Cardiac fibroblast (primary cell): ENCODE data around the gene IPMK.

Experiments used
- DNase-seq, 2 donors: peaks; one replicate each; pipeline versions ENCODE4 v3.0.0 to v3.0.0-alpha.2; 2010; ENCODE audit warnings: low read depth in 2 of 2
- H3K4me3 ChIP-seq, 2 donors: replicated peaks in 1 of 2; 1 replicate in 1 of 2; 2 replicates in 1 of 2; pipeline ENCODE4 v1.5.1; 2011; ENCODE audit warnings: low read depth in 2 of 2, low read length in 2 of 2, mild to moderate bottlenecking in 2 of 2, moderate library complexity in 1 of 2
- TF ChIP-seq, protein P1 (sequence below): IDR thresholded peaks from one replicate; pipeline ENCODE4 v1.5.1; 2011; ENCODE audit warnings: low read depth, mild to moderate bottlenecking, low read length, inconsistent platforms

IPMK gene

DNA sequence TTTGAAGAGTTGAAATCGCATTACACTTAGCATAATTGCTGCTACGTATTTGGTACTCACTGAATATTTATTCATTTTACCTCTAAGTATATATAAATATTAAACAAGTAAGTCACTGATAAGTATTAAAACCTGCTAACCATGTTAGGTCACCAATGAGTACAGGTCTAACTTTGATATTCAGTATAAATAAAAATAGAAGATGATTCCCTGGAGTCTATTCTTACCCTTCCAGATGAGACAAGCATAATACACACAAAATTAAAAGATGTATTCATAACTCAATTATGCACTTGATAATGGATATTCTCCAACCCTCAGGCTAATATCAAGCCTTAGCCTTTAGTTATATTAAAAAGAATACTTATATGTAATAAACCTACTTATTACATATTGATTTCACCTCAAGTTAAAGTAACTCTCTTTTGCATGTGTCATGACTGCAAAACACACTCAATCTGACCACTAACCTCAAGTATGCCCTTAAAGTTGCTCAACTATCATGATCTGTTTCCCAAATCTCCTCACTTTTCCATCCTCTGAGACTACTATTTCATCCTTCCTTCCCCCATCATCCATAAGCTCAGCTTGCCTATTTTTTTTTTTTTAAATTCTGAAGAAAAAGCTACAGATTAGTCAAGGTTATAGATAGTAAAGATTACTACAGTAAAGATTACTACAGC, 46.8 kb downstream of the IPMK start:
- no peak overlapping the region for H3K4me3 ChIP-seq
- TF ChIP-seq, protein P1, sequence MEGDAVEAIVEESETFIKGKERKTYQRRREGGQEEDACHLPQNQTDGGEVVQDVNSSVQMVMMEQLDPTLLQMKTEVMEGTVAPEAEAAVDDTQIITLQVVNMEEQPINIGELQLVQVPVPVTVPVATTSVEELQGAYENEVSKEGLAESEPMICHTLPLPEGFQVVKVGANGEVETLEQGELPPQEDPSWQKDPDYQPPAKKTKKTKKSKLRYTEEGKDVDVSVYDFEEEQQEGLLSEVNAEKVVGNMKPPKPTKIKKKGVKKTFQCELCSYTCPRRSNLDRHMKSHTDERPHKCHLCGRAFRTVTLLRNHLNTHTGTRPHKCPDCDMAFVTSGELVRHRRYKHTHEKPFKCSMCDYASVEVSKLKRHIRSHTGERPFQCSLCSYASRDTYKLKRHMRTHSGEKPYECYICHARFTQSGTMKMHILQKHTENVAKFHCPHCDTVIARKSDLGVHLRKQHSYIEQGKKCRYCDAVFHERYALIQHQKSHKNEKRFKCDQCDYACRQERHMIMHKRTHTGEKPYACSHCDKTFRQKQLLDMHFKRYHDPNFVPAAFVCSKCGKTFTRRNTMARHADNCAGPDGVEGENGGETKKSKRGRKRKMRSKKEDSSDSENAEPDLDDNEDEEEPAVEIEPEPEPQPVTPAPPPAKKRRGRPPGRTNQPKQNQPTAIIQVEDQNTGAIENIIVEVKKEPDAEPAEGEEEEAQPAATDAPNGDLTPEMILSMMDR: no peak
- DNase-seq: peak; percentile 31 to 72

DNA sequence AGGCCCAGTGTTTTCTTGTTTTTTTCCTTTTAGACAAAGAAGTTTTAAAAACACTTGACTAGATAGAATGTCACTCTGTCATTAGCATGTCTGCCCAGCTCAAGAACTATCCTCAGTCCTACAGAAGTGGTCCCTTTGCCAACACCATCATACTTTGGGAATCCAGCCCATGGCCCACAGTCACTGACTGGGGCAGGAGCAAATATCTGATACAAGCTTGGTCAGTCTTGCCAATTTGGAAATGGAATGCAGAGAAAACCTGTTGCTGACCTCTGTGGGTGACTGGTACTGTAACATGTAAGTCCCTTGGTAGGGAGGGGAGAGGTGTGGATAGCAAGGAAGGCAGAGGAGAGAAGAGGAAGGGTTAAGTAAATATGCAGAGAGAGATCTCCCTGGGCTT, 47.8 kb downstream of the IPMK start:
- no peak overlapping the region for H3K4me3 ChIP-seq
- TF ChIP-seq, protein P1: no peak
- DNase-seq: peak in 1 of 2 donors; percentile 5

DNA sequence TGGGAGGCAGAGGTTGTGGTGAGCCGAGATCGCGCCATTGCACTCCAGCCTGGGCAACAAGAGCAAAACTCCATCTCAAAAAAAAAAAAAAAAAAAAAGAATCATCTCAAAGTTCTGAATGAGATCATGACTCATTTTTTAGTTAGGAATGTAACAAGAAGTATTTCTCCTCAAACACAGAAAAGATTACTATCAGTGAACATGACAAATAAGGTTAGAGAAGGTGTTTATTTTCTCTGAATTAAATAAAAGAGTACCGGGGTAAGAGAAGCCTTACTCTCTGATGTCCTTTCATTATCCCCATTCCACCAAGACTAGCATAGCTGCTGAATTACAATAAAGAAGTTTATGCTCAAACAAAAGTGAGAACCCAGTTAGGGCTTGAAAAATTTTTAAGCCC, 50.1 kb downstream of the IPMK start:
- peak in 1 of 2 donors; percentile 27 for DNase-seq
- TF ChIP-seq, protein P1: no peak
- H3K4me3 ChIP-seq: no peak overlapping the region

DNA sequence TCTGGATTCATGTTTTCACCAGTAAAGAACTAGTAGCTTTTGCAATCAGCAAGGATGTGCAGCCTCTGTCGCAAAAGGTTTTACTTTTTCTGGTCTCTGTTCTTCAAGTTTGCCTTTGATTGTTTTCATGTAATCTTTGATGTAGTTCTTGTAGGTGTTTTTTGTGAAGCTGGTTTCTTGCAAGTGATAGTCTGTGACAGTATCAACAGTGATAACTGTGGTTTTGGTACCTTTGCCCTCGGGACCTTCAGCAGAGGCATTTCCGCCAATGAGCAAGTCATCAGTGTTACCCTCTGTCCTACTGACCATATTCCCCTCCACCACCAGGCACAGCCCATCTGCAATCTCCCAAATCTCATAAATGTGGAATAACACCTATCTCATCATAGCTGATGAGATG, 55.1 kb downstream of the IPMK start:
- DNase-seq: no peak
- TF ChIP-seq, protein P1: no peak
- H3K4me3 ChIP-seq: no peak overlapping the region

DNA sequence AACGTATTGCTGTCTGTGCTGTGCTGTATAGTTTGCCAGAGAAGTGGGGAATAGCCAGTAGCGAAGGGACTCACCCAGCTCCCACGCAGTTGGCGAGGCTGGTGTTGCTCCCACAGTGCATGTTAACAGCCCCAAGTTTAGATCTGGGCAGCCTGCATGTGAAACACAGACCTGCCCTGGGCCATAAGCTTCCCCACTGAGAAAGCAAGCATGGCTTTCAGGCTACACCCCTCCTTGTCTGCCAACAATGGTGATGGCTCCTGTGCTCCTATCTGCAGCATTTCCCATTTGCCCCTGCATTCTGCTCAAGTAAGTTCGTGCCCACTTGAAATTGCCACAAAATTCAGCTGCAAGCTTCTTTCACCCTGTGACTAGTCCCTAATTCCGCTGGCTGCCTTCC, 57.5 kb downstream of the IPMK start:
- H3K4me3 ChIP-seq: no peak overlapping the region
- TF ChIP-seq, protein P1: no peak
- DNase-seq: no peak

DNA sequence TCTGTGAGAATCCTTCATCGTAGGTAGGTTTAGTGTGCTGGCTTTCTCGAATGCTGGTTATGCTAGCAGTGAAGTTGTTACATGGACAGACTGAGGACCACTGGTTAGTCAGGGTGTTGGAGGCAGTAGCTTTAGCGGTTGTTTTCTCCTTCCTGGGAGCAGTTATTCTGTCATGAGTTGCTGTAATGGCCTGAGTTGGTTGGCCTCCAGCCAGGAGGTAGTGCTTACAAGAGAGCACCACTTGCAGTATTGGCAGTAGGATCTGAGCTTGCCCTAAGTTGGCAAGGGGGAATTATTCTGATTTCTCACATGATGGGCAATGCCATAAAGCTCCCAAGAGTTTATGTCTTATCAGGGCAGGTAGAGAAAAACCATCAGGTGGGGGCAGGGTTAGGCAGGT, 58.0 kb downstream of the IPMK start:
- peak; percentile 18 to 28 for DNase-seq
- no peak overlapping the region for H3K4me3 ChIP-seq
- TF ChIP-seq, protein P1: no peak

DNA sequence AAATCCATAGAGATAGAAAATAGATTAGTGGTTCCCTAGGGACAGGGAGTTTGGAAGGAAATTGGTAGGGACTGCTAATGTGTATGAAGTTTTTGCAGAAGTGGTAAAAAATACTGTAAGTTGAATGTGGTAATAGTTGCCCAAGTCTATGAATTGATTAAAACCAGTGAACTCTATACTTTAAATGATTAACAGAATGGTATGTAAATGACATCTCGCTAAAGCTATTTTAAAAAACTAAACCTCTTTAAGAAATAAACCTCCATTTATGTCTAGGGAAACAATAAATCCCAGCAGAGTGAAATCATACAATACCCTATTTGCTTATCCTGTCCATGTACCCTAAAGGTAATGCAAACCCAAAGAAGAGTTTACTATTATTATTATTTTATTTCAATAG, 61.4 kb downstream of the IPMK start:
- no peak overlapping the region for H3K4me3 ChIP-seq
- TF ChIP-seq, protein P1: no peak
- DNase-seq: no peak
